HFF-Myc (cell line): Measurements from ENCODE around the gene PARD3.

Source experiments
- DNase-seq: peaks from one replicate; pipeline ENCODE4 v3.0.0-alpha.2; 2011; ENCODE audit warnings: low read depth; ENCODE audit errors: extremely low read depth
- H3K4me3 ChIP-seq: replicated peaks from 2 replicates; pipeline ENCODE4 v1.5.1; 2011; ENCODE audit warnings: low read depth, mild to moderate bottlenecking, control low read depth, low read length
- CTCF ChIP-seq: IDR thresholded peaks from 2 replicates; pipeline ENCODE4 v1.5.1; 2012; ENCODE audit warnings: mild to moderate bottlenecking, low read depth, low read length, control low read depth; ENCODE audit errors: missing control alignments

The PARD3 gene

GRCh38 chr10:34722404-34722803 is 92.7 kb downstream of the PARD3 start:
- no peak for DNase-seq
- H3K4me3 ChIP-seq = no peak overlapping the region
- TF ChIP-seq CTCF = no peak

- DNase-seq = no peak
- TF ChIP-seq CTCF = no peak
- no peak overlapping the region for H3K4me3 ChIP-seq
Observed at GRCh38 chr10:34721208-34721840, 93.8 kb downstream of the PARD3 start.

GRCh38 chr10:34719746-34720145 is 95.3 kb downstream of the PARD3 start:
- H3K4me3 ChIP-seq = no peak overlapping the region
- no peak for DNase-seq
- TF ChIP-seq CTCF = no peak

GRCh38 chr10:34719328-34719727 is 95.8 kb downstream of the PARD3 start:
- no peak for DNase-seq

GRCh38 chr10:34717429-34717828 is 97.7 kb downstream of the PARD3 start:
- H3K4me3 ChIP-seq = no peak overlapping the region
- DNase-seq = no peak
- TF ChIP-seq CTCF = no peak

More at GRCh38 chr10:34719328-34719727, 95.8 kb downstream of the PARD3 start:
- no peak overlapping the region for H3K4me3 ChIP-seq
- no peak for TF ChIP-seq CTCF

- TF ChIP-seq CTCF = no peak
- no peak overlapping the region for H3K4me3 ChIP-seq
- DNase-seq = no peak
Observed at GRCh38 chr10:34716958-34717357, 98.1 kb downstream of the PARD3 start.

- no peak for TF ChIP-seq CTCF
- DNase-seq = no peak
- H3K4me3 ChIP-seq = no peak overlapping the region
Observed at GRCh38 chr10:34716234-34716633, 98.9 kb downstream of the PARD3 start.
